Iris pigment epithelial cell (primary cell): ENCODE measurements around the gene SORD.
"Not testable (repeated sequence)": the region's sequence is repeated elsewhere in the genome, so short reads cannot be mapped to it uniquely, and the experiment has no call there.

ENCODE experiments used
- DNase-seq: peaks from one replicate; pipeline ENCODE4 v3.0.0-alpha.2; 2011; ENCODE audit warnings: low read depth

The SORD gene

GRCh38 chr15:45022871-45023658, at the start of gene SORD:
Gene SORD, plus strand, starts transcription at chr15:45023195. Its CDS starts 89 bp downstream, at chr15:45023284.
- peak; percentile 76 for DNase-seq

GRCh38 chr15:44976183-44976582, 46.8 kb upstream of the SORD start:
- DNase-seq = not testable (repeated sequence)

GRCh38 chr15:44977781-44978180, 45.2 kb upstream of the SORD start:
- not testable (repeated sequence) for DNase-seq

GRCh38 chr15:44979617-44980339, 43.2 kb upstream of the SORD start:
- DNase-seq = not testable (repeated sequence)

GRCh38 chr15:44984144-44984543, 38.9 kb upstream of the SORD start:
- not testable (repeated sequence) for DNase-seq

GRCh38 chr15:44986346-44987055, 36.5 kb upstream of the SORD start:
- not testable (repeated sequence) for DNase-seq

GRCh38 chr15:44987711-44988110, 35.3 kb upstream of the SORD start:
- not testable (repeated sequence) for DNase-seq

- not testable (repeated sequence) for DNase-seq
Observed at GRCh38 chr15:44988184-44988869, 34.7 kb upstream of the SORD start.

- DNase-seq = not testable (repeated sequence)
Observed at GRCh38 chr15:44988870-44989219, 34.1 kb upstream of the SORD start.

- DNase-seq = not testable (repeated sequence)
Observed at GRCh38 chr15:44997632-44998031, 25.4 kb upstream of the SORD start.

GRCh38 chr15:44999105-44999504, 23.9 kb upstream of the SORD start:
- no peak for DNase-seq

- DNase-seq = not testable (repeated sequence)
Observed at GRCh38 chr15:45001180-45001579, 21.8 kb upstream of the SORD start.

- not testable (repeated sequence) for DNase-seq
Observed at GRCh38 chr15:45003731-45004410, 19.1 kb upstream of the SORD start.

GRCh38 chr15:45004590-45005175, 18.3 kb upstream of the SORD start:
- DNase-seq = not testable (repeated sequence)

- no peak for DNase-seq
Observed at GRCh38 chr15:45009046-45009445, 13.9 kb upstream of the SORD start.

- not testable (repeated sequence) for DNase-seq
Observed at GRCh38 chr15:45015114-45015513, 7.9 kb upstream of the SORD start.

- not testable (repeated sequence) for DNase-seq
Observed at GRCh38 chr15:45020222-45020900, 2.6 kb upstream of the SORD start.

GRCh38 chr15:45020901-45021259, 2.1 kb upstream of the SORD start:
- not testable (repeated sequence) for DNase-seq

- peak; percentile 50 for DNase-seq
Observed at GRCh38 chr15:45021348-45021747, 1.6 kb upstream of the SORD start.

- peak; percentile 9 for DNase-seq
Observed at GRCh38 chr15:45023659-45024225, 747 bp downstream of the SORD start.
